ENCODE results near the gene TTC36.
"Not testable (repeated sequence)": the region's sequence is repeated elsewhere in the genome, so short reads cannot be mapped to it uniquely, and the experiment has no call there.

TTC36 gene, protein sequence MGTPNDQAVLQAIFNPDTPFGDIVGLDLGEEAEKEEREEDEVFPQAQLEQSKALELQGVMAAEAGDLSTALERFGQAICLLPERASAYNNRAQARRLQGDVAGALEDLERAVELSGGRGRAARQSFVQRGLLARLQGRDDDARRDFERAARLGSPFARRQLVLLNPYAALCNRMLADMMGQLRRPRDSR

DNA sequence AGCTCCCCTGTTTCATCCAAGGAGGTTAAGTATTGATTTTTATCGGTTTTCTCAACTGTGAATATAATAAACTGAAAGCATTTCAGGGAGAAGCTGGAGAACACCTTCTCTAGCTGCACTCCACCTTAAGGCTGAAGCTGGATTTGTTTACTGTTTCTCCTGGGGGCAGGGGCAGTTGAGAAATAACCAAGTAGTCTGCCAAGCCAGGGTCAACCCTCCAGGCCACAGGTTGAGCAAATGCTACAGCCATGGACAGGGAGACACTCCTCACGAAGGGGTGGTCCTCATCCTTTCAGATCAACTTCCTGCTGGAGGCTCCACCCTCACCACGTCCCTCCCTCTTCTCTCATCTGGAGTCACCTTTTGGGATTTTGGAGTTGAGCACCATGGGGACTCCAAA is at the start of gene TTC36:
Gene TTC36, plus strand, starts transcription at position 366 of the 400 bp plus-strand sequence. Its CDS starts 21 bp downstream, at position 387.
- DNase-seq, result no peak

DNA sequence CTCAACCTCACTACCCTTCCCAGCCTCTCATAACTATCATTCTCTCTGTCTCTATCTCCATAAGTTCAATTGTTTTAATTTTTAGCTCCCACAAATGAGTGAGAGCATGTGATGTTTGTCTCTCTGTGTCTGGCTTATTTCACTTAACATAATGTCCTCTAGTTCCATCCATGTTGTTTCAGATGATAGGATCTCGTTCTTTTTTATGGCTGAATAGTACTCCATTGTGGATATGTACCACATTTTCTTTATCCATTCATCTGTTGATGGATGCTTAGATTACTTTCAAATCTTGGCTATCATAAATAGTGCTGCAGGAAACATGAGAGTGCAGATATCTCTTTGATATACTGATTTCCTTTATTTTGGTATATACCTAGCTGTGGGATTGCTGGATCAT is 46.0 kb upstream of the TTC36 start:
- DNase-seq, result not testable (repeated sequence)

DNA sequence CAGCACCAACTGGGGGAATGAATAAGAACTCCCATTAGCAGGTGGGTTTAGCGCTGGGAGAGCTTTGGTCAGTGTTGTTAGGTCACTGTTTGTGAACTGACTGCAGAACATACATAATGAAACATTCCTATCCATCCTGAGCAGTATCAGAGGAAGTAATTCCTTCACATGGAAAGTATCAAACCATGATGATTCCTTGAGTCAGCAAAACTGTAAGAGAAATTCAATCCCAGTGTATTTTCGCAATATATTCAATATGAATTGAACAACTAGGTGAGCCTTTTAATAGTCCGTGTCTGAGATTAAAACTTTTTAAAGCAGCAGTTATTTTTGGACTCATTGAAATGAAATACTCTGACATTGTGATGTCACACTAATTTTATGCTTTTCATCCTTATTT is 42.9 kb upstream of the TTC36 start:
- no peak for DNase-seq

DNA sequence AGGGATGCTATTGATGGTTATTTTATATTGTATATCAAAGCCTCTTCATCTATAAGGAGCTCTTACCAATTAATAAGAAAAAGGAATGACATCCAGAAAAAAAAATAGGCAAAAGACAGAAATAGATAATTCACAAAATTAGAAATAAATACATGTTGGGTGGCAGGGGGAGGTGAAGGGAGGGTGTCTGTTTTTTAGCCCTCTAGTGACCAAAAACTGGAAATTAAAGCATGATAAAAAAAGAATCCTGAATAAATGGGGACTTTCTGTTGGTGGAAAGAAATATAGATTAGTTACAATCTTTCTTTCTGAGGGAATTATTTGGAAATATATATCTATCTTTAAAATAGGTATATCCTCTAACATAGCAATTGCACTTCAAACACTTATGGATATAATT is 42.0 kb upstream of the TTC36 start:
- no peak for DNase-seq

DNA sequence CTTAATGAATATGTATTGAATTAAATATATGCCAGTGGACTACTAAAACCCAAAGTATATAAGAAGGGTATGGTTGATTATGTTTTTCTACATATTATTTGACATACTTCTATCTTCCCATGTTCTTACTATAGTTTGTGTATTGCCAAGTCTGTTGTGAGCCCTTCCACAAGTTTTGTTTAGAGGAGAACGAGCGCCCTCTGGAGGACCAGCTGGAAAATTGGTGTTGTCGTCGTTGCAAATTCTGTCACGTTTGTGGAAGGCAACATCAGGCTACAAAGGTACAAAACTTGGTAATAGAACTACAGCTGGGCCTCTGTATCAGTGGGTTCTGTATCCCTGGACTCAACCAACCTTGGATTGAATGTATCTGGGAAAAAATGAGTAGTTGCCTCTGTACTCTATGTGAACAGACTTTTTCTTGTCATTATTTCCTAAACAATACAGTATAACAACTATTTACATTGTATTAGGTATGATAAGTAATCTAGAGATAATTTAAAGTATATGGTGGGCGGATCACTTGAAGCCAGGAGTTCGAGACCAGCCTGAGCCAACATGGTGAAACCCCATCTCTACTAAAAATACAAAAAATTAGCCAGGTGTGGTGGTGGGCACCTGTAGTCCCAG is 38.7 kb upstream of the TTC36 start:
- peak; percentile 58 for DNase-seq

DNA sequence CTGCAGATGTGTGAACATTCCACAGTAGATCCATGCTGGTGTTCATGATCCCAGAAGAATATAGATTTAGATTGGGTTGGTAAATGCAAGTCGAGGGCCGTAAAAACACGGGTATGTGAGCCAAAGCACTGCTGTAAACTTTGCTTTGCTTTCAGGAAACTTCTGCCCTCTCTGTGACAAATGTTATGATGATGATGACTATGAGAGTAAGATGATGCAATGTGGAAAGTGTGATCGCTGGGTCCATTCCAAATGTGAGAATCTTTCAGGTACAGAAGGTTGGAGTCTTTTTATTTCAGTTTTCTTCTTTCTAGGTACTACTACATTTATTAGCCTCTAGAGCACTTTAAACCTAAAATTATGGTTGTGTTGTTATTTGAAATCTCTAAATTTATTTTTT is 36.2 kb upstream of the TTC36 start:
- no peak for DNase-seq

DNA sequence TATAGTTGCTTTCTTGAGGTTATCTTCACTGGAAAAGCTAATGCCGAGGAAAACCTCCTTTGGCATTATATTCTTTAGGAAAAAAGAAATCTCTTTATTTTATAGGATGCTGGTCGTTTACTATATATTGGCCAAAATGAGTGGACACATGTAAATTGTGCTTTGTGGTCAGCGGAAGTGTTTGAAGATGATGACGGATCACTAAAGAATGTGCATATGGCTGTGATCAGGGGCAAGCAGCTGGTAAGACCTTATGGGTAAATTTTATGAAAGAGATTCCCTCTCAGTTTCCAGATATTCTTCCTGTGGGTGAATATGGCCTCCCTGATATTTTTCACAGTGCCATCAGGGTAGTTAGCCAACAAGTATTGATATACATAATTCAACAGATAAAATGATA is 29.4 kb upstream of the TTC36 start:
- no peak for DNase-seq

DNA sequence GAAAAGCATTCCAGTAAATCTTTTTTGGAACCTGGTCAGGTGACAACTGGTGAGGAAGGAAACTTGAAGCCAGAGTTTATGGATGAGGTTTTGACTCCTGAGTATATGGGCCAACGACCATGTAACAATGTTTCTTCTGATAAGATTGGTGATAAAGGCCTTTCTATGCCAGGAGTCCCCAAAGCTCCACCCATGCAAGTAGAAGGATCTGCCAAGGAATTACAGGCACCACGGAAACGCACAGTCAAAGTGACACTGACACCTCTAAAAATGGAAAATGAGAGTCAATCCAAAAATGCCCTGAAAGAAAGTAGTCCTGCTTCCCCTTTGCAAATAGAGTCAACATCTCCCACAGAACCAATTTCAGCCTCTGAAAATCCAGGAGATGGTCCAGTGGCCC is 24.1 kb upstream of the TTC36 start:
- no peak for DNase-seq

DNA sequence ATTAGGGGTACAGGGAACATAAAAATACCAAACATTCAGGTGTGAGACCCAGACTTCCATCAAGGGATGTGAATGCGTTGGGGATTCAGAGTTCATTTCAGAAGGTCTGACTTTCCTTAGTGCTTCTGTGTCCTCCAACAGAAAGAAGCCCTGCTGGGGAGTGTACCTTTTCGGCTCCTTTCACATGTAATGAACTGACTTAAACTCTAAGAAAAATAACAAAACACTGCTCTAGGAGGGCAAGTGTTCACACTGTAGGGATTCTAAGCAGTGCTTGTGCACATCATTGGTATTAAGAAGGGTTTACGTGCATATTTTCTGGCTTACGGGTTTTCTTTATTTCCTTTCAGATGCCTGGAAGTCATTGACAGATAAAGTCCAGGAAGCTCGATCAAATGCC is 15.7 kb upstream of the TTC36 start:
- no peak for DNase-seq

DNA sequence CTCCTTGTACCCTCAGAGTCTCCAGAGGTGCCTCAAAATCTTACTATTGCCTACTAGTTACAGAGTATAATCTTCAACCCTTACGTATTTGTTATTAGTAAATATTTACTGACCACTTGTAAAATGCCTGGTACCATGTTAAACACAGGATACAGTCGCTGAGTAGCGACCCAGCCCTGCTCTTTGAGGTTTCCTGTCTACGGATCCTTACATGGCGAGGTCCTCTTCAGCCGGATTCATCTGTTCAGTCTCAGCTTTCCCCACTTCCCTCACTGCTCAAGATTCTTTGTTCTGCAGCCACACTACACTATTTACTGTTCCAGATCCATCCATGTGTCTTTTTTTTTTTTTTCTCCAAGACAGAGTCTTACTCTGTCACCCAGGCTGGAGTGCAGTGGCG is 13.2 kb upstream of the TTC36 start:
- no peak for DNase-seq

DNA sequence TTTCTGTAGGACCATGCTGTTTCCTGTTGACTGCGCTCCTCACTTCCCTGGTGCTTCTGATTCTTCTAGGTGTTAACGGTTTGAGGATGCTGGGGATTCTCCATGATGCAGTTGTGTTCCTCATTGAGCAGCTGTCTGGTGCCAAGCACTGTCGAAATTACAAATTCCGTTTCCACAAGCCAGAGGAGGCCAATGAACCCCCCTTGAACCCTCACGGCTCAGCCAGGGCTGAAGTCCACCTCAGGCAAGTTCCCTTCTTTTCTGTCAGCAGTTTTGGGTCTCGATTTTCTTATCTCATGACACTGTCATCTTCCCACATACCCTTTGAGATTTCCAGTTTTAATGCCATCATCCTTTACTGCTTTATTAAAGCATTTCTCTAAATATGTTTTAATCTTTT is 7.7 kb upstream of the TTC36 start:
- DNase-seq, result no peak

DNA sequence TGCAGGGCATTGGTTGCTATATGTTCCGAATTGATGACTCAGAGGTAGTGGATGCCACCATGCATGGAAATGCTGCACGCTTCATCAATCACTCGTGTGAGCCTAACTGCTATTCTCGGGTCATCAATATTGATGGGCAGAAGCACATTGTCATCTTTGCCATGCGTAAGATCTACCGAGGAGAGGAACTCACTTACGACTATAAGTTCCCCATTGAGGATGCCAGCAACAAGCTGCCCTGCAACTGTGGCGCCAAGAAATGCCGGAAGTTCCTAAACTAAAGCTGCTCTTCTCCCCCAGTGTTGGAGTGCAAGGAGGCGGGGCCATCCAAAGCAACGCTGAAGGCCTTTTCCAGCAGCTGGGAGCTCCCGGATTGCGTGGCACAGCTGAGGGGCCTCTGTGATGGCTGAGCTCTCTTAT is 5.4 kb upstream of the TTC36 start:
- peak; percentile 13 for DNase-seq

DNA sequence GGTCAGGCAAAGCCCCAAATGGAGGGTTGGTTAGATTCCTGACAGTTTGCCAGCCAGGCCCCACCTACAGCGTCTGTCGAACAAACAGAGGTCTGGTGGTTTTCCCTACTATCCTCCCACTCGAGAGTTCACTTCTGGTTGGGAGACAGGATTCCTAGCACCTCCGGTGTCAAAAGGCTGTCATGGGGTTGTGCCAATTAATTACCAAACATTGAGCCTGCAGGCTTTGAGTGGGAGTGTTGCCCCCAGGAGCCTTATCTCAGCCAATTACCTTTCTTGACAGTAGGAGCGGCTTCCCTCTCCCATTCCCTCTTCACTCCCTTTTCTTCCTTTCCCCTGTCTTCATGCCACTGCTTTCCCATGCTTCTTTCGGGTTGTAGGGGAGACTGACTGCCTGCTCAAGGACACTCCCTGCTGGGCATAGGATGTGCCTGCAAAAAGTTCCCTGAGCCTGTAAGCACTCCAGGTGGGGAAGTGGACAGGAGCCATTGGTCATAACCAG is 4.7 kb upstream of the TTC36 start:
- DNase-seq, result no peak

DNA sequence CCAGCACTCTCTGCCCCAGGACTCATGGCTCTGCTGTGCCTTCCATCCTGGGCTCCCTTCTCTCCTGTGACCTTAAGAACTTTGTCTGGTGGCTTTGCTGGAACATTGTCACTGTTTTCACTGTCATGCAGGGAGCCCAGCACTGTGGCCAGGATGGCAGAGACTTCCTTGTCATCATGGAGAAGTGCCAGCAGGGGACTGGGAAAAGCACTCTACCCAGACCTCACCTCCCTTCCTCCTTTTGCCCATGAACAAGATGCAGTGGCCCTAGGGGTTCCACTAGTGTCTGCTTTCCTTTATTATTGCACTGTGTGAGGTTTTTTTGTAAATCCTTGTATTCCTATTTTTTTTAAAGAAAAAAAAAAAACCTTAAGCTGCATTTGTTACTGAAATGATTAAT is 2.9 kb upstream of the TTC36 start:
- DNase-seq, result no peak

DNA sequence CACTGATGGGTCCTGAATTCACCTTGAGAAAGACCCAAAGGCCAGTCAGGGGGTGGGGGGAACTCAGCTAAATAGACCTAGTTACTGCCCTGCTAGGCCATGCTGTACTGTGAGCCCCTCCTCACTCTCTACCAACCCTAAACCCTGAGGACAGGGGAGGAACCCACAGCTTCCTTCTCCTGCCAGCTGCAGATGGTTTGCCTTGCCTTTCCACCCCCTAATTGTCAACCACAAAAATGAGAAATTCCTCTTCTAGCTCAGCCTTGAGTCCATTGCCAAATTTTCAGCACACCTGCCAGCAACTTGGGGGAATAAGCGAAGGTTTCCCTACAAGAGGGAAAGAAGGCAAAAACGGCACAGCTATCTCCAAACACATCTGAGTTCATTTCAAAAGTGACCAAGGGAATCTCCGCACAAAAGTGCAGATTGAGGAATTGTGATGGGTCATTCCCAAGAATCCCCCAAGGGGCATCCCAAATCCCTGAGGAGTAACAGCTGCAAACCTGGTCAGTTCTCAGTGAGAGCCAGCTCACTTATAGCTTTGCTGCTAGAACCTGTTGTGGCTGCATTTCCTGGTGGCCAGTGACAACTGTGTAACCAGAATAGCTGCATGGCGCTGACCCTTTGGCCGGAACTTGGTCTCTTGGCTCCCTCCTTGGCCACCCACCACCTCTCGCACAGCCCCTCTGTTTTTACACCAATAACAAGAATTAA is 2.4 kb upstream of the TTC36 start:
- no peak for DNase-seq

DNA sequence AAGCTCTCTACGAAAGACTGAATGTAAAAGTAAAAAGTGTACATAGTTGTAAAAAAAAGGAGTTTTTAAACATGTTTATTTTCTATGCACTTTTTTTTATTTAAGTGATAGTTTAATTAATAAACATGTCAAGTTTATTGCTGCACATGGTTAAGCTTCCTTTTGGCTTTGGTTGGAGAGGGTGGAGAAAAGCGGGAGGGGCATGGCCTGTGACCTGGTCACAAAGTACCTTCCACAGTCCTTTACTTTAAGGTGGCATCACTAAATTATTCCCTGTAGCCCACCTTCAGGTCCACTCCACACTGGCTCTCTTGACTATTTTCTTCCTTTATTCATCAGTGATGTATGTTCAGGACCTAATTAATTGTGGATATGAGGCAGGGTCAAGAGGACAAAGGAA is 586 bp upstream of the TTC36 start:
- no peak for DNase-seq

DNA sequence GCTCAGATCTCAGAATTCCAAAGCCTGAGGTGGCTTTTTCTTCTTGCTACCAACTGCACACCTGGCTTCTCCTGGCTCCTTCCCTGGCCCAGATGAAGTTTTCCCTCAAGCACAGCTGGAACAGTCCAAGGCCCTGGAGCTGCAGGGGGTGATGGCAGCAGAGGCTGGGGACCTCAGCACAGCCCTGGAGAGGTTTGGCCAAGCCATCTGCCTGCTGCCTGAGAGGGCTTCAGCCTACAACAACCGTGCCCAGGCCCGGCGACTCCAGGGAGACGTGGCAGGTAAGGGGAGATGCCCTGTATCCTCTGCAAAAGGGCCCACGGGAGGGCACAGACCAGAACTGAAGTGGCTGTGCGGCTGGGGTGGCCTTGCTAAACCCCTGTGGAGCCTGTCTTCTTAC is 1.2 kb downstream of the TTC36 start:
- DNase-seq, result no peak

DNA sequence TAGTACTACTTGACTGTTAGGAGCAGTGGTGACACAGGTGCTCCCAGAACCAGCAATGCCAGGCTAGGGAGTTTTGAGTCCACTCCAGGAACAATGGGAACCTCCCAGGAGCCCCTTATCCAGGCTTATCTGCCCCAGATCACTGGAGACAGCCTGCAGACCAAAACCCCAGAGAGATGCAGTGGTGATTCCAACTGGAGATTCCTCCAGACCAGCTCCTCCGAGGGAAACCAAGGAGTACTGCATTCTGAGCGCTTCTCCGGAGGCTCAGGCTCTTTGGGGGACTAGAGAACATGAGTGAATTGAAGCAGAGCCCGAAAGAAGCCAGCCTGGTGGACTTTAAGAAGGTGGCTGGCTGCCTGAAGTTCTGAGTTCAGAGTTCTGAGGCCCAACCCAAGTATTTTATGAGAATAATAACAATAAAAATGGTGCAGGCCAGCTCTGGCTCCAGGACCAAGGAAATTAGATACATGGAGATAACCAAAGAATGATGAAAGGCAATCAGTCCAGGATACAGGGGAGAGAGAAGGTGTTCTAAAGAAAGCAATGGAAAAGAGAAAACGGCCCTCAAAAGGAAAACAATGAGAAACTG is 2.4 kb downstream of the TTC36 start:
- no peak for DNase-seq

DNA sequence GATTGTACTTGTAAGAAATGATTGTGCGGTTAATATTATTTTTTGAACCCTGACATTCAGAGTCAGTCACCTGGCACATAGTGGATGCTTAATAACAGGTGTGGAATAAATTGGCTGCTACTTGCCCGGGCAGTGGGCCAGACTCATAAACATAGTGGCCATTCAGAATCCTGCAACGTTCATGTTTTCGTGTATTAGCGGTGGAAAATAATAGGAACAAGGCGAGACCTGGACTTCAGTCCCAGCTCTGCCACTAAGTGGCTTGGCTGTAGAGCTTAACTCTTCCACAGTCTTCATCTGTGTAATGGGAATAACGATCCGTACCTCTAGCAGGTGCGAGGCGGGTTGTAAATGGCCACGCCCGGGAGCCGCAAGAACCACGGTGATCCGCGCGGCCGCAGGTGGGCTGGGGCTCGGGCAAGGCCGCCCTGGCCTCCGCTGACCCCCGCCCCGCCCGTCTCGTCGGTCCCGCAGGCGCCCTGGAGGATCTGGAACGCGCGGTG is 3.0 kb downstream of the TTC36 start:
- no peak for DNase-seq

DNA sequence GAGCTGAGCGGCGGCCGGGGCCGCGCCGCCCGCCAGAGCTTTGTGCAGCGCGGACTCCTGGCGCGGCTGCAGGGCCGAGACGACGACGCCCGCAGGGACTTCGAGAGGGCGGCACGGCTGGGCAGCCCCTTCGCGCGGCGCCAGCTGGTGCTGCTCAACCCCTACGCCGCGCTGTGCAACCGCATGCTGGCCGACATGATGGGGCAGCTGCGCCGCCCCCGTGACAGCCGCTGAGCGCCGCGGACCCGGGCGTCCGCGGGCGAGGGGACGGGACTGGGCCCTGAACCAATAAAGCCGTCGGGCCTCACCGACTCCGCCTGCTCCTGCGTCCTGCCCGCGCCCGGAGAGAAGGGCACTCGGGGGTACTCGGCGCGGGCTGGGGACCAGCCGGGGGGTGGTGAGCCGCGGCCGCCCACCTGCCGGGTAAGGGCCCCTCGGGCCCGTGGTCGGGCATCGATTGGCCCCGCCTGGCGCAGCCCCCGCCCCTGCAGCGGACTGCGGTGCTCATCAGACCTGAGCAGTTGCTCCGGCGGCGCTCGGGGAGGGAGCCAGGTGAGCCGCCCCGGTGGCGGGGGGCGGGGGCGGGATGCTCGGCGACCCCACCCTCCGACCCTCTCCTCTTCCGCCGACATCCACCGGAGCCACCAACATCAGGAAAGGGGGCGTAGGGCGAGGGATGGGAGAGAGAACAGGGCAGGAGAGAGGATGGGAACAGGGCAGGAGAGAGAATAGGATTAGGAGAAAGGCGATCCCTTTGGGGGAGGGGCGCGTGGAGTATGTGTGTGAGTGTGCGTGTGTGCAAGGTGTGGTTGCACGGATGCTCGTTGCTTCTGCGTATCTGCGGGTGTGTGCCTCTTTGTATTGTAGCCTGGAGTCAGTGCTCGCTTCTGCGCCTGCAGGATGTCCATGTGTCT is 3.7 kb downstream of the TTC36 start, which contains the start of gene TMEM25:
Gene TMEM25, plus strand, starts transcription at position 510 of the 914 bp plus-strand sequence. CDS start 610 bp downstream, outside the sequence.
- peak; percentile 18 for DNase-seq

DNA sequence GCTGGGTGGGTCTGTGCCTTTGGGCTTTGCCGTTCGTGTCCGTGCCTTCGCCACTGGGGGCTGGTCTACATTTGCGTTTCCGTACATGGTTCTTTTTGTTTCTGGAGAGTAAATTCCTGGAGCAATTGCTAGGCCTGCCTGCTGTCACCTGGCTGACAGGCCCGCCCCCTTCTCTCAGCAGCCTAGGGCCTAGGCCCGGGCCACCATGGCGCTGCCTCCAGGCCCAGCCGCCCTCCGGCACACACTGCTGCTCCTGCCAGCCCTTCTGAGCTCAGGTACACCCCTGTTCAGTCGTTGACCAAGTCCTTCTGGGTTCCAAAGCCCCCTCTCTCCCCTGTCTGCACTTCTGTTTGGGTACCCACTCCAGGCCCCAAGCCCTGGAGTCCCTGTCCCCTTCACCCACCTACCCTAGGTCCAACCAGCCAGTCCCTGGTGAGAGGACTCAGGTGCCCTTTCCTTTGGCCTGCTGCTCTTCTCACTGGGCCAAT is 4.4 kb downstream of the TTC36 start:
- no peak for DNase-seq

DNA sequence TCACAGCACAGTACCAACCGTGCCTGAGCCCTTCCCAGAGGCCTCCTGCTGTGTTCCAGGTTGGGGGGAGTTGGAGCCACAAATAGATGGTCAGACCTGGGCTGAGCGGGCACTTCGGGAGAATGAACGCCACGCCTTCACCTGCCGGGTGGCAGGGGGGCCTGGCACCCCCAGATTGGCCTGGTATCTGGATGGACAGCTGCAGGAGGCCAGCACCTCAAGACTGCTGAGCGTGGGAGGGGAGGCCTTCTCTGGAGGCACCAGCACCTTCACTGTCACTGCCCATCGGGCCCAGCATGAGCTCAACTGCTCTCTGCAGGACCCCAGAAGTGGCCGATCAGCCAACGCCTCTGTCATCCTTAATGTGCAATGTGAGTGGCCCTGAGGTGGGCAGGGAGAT is 4.8 kb downstream of the TTC36 start:
- no peak for DNase-seq

Measured in inflammatory macrophage treated with lipopolysaccharide for 4 hours (primary cell).